HuH-7 (cell line): ENCODE data around the gene FCN1.
"Not testable (repeated sequence)": the region's sequence is repeated elsewhere in the genome, so short reads cannot be mapped to it uniquely, and the experiment has no call there.

Experiments used
- DNase-seq: peaks from one replicate; pipeline ENCODE4 v3.0.0; 2011; ENCODE audit warnings: low spot score

The FCN1 gene

DNA sequence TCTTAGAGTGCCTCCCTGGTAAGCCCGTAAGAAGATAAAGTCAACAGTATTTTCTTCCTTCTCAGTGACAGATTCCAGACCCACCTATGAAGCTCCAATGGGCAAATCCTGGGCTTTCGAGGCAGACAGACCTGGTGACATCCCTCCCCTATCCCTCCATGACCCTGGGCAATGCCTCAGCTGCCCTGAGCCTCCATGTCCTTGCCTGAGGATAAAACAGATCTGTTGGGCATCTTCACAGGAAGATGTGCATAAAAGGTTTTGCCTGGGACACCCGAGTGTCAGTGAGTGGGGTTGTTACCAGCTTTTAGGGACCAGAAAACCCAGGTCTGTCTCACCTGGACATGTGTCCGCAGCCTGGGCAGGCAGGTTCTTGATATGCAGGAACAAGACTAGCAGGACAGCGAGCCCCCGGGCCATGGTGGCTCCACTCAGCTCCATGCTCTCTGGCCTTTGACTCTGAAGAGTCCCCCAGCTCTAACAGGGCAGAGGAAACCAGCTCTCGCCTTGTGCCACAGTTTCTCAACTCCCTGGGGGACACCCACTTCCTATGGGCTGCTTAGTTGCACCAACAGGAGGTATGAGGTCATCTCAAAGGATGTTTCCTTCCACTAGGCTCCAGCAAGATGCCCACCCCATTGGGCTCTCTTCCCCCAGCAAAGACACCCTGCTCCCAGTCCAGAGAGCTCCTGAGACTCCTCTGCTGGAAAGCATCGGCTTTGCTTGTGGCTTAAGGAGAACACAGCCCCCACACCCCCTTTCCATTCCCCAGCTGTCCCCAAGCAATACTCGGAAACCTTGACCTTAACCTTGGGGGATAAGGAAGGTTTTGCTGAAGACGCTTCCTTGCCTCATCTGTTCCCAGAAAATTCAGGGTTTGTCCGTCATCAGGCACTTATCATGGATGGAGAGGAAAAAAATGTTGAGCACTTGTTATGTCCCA, at the start of gene FCN1:
Gene FCN1 (minus strand): TSS at position 482 of the 943 bp plus-strand sequence. CDS start 41 bp downstream, at position 441.
- DNase-seq: no peak

DNA sequence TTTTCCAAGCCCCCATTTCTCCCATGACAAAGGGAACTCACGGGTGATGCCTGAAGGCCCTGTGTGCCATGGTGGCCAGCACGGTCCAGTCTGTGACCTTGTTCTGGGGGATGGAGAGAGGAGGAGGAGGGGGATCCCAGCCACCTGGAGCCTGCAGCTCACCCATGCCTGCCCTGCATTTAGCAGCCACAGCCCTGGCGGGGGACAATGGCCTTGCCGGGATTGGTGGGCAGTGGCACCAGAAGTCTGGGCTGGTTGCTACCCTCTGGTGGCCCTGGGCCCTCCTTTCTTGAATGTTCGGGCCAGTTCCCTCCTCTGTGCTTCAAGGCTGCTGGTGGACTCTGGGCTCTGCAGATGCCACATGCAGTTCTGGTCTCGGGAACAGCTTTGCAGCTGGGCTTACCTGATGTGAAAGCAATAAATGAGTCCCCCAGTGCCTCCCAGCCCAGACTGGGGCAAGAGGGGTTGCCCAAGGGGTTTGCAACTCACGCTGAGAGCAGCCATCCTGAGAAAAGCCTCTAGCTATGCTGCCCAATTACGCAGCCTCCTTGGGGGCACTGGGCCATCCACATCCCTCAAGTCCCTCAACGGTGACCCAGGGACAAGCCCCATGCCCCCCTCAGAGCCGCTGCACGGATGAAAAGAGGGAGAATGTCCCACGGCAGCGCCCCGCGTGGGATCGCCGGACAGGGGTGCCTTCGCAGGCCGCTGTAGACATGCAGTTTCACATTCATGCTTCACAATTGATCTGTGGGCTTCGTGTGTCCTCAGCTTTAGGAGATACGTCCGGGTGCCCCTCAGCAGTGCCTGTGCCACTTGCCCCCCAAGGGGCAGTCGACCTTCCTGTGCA, 49.2 kb upstream of the FCN1 start:
- no peak for DNase-seq

DNA sequence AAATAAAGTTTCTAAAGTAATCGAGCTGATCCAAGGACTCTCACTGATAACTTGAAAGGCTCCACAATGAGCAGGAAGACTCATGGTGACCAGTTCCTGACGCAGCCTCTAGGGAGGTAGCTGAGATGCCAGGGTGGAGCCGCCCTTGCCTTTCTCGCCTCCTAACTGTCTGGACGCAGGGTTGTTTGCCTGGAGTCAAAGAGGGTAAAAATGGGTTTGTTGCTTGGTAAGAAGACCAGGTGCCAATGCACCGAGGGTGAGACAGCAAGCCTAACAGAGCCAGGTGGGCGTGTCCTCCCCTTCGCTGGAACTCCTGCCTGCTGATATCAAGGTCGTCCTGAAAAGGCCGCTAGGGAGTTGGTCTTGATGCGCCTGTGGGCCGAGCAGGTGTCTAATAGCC, 48.6 kb upstream of the FCN1 start:
- DNase-seq: no peak

DNA sequence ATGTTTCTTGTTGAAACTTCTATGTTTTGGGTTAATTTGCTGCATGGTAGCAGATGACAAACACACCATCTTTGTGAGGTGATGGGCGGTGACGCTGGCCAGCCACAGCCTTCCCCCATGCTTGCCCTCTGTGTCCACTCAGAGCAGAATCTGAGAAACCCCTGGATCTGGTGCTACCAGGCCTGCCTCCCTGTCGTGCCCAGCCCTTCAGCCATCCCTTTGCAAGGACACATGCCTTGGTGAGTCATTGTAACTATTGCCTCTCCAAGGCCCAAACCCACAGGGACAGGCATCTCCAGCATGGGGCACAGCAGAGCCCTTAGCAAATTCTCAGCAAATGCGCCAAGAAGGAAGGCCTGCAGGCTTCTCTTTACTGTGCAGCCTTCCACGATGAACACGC, 48.1 kb upstream of the FCN1 start:
- no peak for DNase-seq

DNA sequence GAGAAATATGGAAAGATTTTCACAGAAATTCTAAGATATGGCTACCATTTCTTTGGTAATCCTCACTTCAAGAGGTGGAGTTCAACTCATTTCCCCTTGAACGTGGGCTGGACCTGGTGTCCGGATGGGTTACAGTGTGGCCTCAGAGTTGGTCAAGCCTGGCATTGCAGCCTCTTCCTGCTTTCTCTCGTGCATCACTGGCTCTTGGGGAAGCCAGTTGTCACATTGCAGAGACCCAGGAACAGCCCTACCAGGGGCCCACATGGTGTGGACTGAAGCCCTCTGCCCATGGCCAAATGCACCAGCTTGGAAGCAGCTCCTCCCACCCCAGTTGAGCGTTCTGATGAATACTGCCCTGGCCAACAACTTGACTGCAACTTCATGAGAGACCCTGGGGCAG, 47.7 kb upstream of the FCN1 start:
- no peak for DNase-seq

DNA sequence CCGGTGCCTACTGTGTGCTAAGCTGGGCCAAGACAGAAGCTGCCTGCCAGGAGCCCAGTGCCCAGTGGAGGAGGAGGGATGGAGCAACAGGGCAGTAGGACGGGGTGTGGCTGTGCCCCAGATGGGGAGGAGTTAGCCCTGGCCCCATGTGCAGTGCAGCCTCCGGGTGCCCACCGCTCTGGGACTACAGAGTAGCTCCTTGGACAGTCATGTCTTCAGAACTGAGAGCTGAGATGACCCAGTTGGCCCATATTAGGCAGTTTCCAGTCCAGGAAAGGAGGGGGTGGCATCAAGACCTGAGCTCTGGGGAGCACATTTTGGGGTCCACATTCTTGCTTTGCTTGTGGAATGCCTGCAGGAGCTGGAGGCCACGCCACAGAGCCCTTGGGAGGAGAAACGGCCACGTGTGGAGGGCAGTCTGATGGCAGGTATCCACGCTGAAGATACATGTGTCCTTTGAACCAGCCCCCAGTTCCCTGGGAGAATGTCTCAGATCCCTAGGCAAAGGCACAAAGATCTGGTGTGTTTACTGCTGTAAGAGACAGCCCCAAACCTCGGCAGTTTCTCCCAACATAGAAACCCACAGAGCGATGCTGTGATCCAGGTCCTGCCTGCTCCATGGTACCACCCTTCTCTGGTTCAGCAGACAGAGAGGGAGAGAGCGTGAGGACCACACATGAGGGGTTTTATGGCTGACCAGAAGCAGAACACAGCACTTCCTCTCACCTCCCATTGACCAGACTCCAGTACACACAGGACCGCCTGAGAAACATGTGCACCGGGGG, 46.8 kb upstream of the FCN1 start:
- no peak for DNase-seq

DNA sequence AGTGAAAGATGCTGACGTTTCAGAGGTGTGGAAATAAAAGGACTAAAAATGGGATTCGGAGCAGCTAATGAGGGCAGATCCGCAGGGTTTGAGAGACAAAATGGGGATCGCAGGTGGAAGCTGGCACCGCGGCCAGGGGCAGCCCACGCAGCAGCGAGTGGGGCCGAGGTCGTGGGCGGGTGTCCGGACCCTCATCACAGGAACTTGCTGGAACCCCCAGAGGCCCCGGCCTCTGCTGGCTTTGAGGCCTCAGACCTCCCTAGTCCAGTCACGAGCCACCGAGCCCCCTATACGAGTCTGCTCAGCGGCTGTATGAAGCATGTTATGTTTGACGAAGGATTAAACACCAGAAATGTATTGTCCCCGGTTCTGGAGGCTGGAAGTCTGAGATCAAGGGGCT, 45.8 kb upstream of the FCN1 start:
- DNase-seq: no peak

DNA sequence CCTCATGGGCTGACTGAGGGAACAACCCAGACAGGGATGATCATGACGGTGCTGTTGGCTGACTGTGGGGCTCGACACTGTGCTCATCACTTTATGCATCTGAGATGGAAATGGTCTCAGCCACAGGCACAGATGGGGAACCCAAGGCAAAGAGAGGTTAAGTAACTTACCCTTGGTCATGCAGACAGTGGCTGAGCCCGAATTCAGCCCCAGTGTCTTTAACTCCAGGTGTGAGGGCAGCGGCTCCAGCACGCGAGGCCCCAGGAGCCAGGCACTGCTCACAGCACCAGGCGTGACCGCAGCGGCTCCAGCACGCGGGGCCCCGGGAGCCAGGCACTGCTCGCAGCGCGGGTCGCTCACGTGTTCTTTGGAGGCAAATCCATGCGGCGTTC, 45.3 kb upstream of the FCN1 start:
- no peak for DNase-seq

DNA sequence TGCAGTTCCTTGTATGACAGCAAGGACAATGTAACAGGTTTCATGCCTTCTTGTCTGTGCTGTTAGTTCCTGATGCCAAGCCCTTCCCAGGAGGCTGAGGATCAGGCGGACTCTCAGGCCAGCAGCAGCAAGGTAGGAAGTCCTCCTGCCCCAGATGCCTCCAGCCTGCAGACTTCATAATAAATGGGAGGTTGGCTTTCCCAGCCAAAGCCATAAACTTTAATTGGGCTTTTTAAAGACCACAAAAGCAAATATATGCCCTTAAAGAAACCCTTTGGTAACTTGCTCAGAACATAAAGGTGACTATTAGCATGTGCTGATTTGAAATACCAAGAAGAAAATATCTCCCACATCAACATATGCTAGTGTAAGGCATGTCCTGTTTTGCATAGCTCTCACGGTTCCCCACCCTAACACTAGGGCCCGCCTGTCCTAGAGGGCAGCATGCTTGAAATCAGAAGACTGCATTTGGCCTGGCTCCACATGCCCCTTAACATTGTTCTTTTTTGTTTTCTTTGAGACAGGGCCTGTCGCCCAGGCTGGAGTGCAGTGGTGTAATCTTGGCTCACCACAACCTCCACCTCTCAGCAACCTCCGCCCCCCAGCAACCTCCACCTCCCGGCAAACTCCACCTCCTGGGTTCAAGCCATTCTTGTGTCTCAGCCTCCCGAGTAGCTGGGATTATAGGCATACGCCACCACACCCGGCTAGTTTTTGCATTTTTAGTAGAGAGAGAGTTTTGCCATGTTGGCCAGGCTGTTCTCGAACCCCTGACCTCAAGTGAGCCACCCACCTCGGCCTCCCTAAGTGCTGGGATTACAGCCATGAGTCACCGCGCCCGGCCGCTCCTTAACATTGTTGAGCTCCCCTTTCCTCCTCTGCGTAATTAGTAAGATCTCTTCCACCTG, 44.6 kb upstream of the FCN1 start:
- DNase-seq: no peak

DNA sequence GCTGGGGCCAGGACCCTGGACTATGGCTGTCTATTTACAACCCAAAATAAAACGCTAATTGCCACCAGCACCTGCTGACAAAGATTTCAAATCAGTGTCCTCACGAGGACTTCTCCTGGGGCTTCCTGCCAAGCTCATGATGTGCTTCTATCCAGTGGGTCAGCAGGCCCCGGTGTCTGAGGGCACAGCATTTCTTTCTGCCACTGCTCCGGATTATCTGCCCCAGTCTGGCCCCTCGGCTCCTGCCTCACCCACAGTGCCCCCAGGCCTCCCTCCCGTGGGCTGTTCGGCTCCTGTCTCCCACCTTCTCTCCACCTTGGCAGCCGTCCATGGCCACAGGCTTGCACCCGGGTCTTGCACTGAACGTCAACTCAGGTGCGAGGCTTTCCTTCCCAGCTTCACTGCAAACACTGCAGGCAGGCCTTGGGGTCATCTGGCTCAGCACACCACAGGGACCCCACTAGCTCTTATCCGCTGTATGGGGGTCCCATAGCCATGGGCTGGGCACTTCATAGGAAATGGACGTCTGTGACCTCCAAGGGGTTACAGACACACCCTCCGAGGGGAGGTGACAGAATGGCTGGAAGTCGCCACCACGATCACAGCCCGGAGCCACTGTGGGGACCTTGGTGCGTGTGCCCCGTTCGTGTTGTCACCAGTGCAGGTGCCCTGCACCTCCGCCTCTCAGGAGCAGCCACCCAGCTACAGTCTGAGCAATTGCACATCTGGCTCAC, 43.8 kb upstream of the FCN1 start:
- DNase-seq: no peak

DNA sequence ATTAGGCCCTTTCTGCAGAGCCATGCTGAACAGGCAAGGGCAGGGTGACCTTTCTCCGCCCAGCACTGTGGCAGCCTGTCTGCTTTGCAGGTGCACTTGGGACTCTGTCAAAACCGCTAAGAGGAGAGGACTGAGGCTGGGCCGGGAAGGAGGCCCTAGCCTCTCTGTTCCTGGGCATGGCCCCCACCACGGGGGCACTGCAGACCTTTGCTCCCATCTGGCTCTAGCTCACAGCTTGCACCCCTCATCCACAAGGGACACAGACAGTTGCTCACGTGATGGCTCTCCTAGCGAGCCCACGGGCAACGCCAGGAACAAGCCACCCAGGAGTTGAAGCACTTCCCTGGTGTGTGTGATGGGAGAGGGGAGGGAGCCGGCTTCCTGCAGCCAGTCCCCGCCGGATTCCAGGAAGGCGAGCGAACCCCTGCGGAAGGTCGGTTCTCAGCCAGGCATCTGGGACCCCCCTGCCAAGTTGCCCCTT, 43.0 kb upstream of the FCN1 start:
- DNase-seq: no peak

DNA sequence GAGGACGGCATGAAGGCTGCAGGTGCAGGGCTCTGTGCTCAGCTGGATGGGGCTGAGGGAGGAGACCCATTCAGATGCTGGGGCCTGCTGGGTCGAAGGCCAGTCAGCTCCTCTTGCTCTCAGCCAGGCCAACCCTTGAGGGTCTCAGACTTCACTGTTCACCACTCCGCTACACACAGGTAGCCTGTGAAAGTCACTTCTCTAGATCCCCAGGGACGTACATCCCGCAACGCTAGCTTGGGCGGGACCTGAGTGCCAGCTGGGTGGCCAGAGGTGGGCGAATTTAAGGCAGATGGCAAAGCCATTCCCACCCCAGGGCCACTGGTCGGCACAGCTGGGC, 42.2 kb upstream of the FCN1 start:
- DNase-seq: no peak

DNA sequence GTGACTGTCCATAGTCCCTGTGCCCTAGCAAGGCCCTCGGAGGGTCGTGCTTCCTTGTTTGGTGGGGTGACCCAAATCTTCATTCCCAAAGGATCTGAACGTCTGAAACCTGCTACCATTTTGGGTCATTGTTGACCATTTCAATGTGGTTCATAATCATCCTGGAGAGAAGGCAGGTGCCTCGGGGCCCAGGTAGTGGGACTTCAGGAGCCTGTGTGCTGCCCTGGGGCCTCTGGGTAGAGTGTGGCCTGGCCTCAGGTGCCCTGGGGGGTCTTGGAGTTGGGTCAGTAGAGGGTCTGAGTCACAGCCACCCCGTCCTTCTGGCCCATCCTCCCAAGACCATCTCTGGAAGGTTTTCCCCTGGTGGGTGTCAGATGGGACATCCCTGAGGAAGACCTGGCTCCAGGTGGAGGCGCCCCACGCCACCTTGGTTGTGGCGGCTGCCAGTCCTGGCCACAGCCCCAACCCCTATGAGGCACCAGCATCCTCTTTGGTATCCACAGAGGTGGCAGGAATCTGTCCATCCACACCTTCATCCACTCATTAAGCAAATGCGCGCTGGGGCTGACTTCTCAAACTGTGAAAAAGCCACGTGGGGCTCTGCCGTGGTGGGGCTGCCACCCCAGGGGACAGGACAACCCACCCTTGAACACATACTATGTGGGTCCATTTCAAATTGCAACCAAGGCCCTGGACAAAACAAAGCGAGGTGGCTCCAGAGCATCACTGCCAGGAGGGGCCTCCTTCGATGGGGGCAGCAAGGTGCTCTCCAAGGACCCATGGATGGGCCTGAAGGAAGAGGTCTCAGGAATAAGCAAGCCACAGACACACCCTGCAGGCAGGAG, 41.6 kb upstream of the FCN1 start:
- no peak for DNase-seq

DNA sequence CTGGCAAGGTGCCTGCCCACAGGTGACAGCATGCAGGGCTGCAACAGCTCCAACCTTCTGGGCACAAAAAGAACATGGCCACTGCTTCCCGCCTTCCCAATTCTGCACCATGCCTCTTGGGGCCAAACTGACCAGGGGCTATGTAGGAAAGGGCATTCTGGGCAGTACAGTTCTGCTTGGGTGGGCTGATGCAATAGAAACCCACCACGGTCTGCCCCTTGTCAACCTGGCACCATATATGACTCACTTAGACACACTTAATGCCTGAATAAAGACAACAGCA, 40.2 kb upstream of the FCN1 start:
- no peak for DNase-seq

DNA sequence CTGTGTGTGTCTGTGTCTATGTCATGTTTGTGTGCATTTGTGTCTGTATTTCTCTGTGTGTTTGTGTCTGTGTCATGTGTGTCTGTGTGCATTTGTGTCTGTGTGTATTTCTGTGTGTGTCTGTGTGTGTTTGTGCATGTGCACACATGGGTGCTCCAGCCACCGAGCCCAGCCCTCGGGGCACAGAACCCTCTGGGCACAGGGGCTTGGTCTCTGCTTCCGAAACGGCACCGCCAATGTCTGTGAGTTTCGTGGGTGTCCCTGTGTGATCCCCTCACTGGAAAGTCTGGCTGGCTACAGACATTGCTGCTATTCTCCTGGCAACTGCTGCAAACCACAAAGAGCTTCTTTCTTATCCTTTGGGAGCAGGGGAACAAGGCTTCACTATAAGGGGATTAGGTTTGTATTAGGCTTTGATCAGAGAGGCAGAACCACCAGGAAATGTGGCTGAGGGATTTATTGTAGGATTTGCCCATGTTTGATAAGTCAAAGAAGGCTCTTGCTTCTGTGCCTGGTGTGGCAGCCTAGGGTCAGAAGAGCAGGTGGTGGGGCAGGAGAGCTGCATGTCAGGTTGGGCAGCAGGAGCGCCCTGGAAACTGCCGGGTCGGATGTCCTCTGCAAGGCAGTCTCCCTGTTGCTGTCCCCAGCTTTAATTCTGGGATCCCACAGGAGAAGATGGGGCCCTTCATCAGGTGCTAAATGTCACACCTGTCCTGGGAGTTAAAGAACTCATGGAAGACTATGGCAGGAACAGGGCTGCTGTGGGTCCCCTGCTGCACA, 39.6 kb upstream of the FCN1 start:
- no peak for DNase-seq

DNA sequence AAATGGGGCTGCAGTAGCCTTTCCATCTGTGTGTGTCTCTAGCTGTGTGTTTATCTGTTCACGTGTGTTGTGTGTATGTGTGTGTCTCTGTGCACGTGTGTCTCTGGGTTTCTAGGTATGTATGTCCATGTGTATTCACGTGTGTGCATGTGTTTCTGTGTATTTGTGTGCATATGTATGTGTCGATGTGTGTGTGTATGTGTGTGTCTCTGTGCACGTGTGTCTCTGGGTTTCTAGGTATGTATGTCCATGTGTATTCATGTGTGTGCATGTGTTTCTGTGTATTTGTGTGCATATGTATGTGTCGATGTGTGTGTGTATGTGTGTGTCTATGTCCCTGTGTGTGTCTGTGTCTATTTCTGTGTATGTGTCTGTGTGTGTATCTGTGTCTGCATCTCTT, 38.7 kb upstream of the FCN1 start:
- not testable (repeated sequence) for DNase-seq

DNA sequence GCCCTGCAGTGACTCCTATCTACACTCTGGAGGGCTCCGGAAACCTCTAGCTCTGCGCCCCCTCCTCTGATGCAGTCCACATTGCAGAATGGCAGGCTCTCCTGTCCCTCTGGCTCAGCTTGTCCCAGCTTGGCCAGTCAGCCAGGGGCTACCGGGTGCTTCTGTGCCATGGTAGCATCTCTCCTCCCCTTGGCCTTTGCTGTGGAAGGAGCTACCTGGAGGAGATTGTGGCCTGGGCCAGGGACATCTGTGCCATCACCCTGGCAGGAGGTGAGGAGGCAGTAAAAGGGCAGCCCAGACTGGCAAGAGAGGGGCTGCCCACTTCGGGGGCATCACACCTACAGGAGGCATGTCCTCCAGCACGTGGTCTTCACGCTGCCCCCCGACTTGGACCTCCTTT, 38.1 kb upstream of the FCN1 start:
- no peak for DNase-seq

DNA sequence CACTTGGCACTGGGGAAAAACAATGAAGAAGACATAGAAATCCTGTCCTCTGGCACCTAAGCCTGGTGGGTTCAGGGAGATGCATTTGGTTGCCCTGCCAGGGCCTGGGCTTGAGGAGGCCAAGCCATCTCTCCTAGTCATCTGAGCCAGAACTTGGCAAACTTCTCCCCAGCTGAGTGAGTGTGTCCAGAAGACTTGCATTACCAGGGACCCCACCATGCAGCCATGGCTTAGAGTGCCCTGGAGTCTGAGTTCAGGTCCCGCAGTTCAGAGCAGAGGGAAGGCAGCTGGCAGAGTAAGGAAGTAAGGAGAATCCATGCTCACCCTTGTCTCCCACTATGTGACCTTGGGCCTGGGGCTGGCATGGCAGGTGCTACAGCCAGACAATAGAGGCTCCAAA, 37.4 kb upstream of the FCN1 start:
- no peak for DNase-seq

DNA sequence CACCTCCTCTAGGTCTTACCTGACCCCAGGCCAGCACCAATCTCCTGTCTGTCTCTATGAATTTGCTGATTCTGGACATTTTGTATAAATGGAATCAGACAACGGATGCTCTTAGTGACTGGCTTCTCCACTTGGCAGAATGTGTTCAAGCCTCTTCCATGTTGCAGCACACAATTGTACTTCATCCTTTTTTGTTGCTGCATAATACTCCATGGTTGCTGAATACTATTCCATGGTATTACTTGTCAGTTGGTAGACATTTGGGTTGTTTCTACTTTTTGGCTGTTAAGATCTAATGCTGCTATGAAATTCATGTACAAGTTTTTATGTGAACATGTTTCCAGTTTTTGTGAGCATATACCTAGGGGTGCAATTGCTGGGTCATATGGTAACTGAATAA, 34.3 kb upstream of the FCN1 start:
- no peak for DNase-seq
